Measurements from ENCODE around the gene PCNP.
"Not testable (repeated sequence)": the region's sequence is repeated elsewhere in the genome, so short reads cannot be mapped to it uniquely, and the experiment has no call there.

Gene PCNP

DNA sequence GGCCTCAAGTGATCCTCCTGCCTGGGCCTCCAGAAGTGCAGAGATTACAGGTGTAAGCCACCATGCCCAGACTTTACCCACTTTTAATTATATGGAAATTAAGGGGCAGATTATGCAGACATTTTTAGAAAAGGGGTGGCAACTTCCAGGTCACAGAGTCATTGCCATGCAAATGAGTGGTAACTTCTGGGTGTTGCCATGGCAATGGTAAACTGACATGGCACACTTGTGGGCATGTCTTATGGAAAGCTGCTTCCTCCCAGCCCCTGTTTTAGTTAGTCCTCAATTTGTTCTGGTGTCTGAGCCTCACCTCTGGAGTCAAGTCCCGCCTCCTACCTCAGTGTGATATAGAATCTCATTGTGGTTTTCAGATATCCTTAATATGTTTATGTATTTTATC lies 49.7 kb downstream of the PCNP start:
- DNase-seq (ENCODE audit: low read depth) = no peak
- H3K4me3 ChIP-seq (ENCODE audit: low read depth, low read length) = no peak overlapping the region
- TF ChIP-seq, protein P1, sequence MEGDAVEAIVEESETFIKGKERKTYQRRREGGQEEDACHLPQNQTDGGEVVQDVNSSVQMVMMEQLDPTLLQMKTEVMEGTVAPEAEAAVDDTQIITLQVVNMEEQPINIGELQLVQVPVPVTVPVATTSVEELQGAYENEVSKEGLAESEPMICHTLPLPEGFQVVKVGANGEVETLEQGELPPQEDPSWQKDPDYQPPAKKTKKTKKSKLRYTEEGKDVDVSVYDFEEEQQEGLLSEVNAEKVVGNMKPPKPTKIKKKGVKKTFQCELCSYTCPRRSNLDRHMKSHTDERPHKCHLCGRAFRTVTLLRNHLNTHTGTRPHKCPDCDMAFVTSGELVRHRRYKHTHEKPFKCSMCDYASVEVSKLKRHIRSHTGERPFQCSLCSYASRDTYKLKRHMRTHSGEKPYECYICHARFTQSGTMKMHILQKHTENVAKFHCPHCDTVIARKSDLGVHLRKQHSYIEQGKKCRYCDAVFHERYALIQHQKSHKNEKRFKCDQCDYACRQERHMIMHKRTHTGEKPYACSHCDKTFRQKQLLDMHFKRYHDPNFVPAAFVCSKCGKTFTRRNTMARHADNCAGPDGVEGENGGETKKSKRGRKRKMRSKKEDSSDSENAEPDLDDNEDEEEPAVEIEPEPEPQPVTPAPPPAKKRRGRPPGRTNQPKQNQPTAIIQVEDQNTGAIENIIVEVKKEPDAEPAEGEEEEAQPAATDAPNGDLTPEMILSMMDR (conservative IDR thresholded peaks at IDR 0.05; ENCODE audit: low read depth, low read length) = no peak

DNA sequence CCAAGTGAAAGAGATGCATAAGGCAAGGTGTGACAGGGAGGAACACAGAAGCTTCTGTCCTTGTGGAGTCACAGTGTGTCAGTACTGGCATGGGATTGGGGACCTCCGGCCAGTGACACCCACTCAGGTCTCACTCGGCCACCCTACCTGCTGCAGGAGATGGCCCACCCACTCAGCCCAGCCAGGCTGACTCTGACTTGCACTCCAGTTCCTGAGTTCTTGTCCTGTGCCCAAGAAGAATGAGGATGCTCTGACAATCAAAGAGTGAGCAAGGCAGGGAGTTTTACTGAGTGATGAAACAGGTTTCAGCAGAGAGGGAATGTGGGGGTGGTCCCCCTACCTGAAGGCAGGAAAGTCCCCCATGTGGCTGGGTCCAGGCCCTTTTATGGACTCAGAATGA lies 50.9 kb downstream of the PCNP start:
- no peak for DNase-seq (ENCODE audit: low read depth)
- no peak overlapping the region for H3K4me3 ChIP-seq (ENCODE audit: low read depth, low read length)
- TF ChIP-seq, protein P1 (conservative IDR thresholded peaks at IDR 0.05; ENCODE audit: low read depth, low read length) = no peak

DNA sequence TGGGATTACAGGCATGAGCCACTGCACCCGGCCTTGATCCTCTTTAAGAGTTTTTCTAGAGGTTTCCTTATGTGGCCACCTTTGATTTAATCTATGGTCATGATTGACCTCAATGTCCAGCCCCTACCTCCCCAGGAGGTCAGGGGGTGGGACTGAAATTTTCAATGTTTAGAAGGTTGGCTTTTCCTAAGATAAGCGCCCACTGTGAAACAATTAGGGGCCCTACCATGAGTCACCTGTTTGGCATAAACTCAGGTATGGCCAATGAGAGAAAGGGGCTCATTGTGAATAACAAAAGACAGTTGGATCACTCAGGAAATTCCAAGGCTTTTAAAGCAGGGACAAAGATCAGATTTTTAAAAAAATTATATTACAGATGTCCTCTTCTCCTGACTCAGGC lies 51.9 kb downstream of the PCNP start:
- TF ChIP-seq, protein P1 (conservative IDR thresholded peaks at IDR 0.05; ENCODE audit: low read depth, low read length) = no peak
- DNase-seq (ENCODE audit: low read depth) = no peak
- no peak overlapping the region for H3K4me3 ChIP-seq (ENCODE audit: low read depth, low read length)

DNA sequence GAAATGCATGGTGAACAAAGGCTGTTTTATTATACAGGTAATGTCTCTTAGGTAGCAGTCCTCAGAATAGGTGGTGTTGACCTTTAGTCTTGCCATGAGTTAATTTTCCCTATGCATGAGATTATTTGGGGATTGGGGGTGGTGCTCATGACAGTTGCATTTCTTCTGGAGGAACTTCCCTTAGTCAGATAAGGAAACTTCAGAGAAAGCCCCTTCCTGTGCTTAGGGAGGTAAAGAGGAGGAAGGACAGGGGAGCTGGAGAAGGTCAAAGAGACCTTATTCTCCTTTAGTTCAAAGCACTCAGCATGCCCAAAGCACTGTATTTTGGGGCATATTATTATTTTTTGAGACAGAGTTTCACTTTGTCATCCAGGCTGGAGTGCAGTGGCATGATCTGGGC lies 55.2 kb downstream of the PCNP start:
- TF ChIP-seq, protein P1 (conservative IDR thresholded peaks at IDR 0.05; ENCODE audit: low read depth, low read length) = no peak
- no peak for DNase-seq (ENCODE audit: low read depth)
- H3K4me3 ChIP-seq (ENCODE audit: low read depth, low read length) = no peak overlapping the region

DNA sequence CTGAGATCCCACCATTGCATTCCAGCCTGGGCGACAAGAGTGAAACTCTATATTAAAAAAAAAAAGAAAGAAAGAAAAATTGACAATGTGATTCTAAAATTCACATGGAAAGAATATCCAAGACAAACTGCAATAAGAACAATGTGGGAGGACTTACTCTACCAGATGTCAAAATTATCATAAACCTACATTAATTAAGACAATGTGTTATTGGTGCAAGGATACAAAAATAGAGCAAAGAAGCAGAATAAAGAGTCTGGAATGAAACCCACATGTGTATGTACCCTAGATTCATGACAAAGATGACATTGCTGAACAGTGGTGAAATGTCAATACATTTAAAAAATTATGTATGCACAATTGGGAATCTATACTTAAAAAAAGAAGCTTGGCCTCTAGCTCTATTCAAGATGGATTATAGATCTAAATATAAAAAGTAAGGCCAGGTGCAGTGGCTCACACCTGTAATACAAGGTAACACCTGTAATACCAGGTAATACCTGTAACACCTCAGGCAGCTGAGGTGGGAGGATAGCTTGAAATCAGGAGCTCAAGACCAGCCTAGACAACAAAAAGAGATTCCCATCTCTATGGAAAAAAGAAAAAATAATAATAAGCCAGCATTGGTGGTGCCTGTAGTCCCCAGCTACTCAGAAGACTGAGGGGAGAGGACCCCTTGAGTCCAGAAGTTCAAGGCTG lies 57.3 kb downstream of the PCNP start:
- TF ChIP-seq, protein P1 (conservative IDR thresholded peaks at IDR 0.05; ENCODE audit: low read depth, low read length) = no peak
- no peak overlapping the region for H3K4me3 ChIP-seq (ENCODE audit: low read depth, low read length)
- DNase-seq (ENCODE audit: low read depth) = no peak

DNA sequence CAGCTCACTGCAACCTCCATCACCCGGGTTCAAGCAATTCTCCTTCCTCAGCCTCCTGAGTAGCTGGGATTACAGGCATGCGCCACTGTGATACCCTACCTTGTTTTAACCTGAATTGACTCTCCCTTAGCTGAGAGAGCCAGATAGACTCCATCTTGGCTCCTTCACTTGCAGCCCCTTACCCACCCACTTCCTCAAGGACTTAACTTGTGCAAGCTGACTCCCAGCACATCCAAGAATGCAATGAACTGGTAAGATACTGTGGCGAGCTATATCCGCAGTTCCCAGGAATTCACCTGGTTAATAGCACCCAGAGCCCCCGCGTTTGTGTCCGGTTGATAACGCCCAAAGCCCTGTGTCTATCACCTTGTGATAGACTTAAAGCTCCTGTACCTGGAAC lies 58.0 kb downstream of the PCNP start:
- DNase-seq (ENCODE audit: low read depth); H3K4me3 ChIP-seq (ENCODE audit: low read depth, low read length): not testable (repeated sequence)

DNA sequence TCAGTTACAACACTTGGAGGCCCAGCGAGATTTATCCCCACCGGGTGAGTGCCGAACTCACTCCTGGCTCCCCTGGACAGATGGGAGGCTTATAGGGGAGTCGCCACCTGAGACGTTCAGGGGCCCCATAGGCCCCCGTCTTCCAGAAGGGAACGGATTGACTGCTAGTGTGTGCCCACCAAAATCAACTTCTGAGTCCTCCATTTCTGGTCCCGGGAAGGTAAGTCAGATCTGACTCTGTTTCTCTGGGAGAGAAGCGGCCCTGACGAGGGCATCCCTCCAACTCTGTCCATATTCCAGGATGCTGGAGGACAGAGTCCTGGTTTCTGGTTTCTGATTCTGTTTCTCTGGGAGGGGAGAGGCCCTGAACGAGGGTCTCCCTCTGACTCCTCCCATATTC lies 58.6 kb downstream of the PCNP start:
- TF ChIP-seq, protein P1 (conservative IDR thresholded peaks at IDR 0.05; ENCODE audit: low read depth, low read length) = no peak
- DNase-seq (ENCODE audit: low read depth) = no peak
- no peak overlapping the region for H3K4me3 ChIP-seq (ENCODE audit: low read depth, low read length)

Data from choroid plexus epithelial cell (primary cell).